Heart left ventricle (tissue), 13 donors: ENCODE measurements around the gene UNC13C.

Experiments
- POLR2A ChIP-seq, 2 donors: fragments of 450-650 bp; IDR thresholded peaks; one replicate each; pipeline ENCODE4 v1.6.1; 2017; ENCODE audit warnings: antibody characterized with exemption in 2 of 2, mild to moderate bottlenecking in 2 of 2, moderate library complexity in 2 of 2
- TF ChIP-seq, protein P1 (sequence below), 12 donors: fragments of 200-600 bp; sonication (generic) in 4 of 12; IDR thresholded peaks; one replicate each; pipeline versions ENCODE4 v1.5.0 to v1.8.0; 2018 to 2022; ENCODE audit warnings: antibody characterized with exemption in 12 of 12, mild to moderate bottlenecking in 5 of 12
- donor health status: ischemic (EF 13 %, LVEDD 7.1; RV severe dilation, severe dysfunction).
- donor health status: DM: no; HTN: yes; CAD: no.
- donor health status: DM: no; HTN: no; CAD: no.
- donor health status: ischemic (EF 25% LVEDD 6.9; RV normal size, moderate dysfunction).
- donor health status: ischemic (EF 25% LVEDD 5.7; RV mildly dilated, moderate dysfunction).
- donor health status: ischemic (EF 35%, LVEDD 5.7; RV mildly dilated, moderate dysfunction).
- donor health status: nonischemic (EF 11% LVEDD 7.7; RV severe dilation, severe dysfunction).
- donor health status: DM: yes; HTN: yes; CAD: no.
- donor health status: PGD.
- donor health status: ischemic (EF 29% LVEDD 5.4; RV normal size, mild dysfunction).
- donor health status: nonischemic (EF 23%, LVEDD 6.1; RV moderate dilation, normal function).

DNA sequence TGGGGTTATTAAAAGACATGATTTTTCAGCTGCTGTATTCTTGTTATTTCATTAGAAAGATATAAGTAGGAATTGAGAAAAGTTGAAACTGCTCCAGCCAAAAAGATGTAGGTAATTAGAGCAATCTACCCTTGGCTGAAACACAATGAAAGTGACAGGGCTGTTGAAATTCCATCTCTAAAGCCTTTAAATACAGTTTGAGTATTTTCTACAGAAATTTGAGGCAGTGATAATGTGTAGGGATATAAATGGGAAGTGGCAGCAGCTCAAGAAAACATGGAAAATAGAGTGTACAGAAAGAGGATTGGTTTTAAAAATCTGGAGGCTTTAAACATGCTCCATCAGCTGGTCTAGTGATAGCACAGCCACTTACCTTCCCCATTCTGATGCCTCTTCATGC lies 22.8 kb upstream of the UNC13C start:
- TF ChIP-seq, protein P1, sequence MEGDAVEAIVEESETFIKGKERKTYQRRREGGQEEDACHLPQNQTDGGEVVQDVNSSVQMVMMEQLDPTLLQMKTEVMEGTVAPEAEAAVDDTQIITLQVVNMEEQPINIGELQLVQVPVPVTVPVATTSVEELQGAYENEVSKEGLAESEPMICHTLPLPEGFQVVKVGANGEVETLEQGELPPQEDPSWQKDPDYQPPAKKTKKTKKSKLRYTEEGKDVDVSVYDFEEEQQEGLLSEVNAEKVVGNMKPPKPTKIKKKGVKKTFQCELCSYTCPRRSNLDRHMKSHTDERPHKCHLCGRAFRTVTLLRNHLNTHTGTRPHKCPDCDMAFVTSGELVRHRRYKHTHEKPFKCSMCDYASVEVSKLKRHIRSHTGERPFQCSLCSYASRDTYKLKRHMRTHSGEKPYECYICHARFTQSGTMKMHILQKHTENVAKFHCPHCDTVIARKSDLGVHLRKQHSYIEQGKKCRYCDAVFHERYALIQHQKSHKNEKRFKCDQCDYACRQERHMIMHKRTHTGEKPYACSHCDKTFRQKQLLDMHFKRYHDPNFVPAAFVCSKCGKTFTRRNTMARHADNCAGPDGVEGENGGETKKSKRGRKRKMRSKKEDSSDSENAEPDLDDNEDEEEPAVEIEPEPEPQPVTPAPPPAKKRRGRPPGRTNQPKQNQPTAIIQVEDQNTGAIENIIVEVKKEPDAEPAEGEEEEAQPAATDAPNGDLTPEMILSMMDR (IDR thresholded peaks at IDR 0.05), result no peak
- TF ChIP-seq POLR2A (IDR thresholded peaks at IDR 0.05), result no peak
